ENCODE results near the gene RPGRIP1L.

The RPGRIP1L gene

DNA sequence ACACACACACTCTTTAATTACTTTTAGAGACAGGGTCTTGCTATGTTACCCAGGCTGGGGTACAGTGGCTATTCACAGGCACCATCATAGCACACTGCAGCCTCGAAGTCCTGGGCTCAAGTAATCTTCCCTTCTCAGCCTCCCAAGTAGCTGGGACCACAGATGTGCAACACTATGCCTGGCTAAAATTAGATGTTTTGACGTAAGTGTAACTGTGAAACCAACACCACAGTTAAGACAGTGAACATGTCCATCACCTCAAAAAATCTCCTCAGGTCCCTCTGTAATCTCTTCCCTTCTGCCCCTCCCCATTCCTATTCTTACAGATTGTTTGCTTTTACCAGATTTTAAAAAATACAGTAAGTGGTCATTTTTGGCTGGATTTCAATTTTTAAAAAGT, 66.7 kb downstream of the RPGRIP1L start:
- TF ChIP-seq, protein P1, sequence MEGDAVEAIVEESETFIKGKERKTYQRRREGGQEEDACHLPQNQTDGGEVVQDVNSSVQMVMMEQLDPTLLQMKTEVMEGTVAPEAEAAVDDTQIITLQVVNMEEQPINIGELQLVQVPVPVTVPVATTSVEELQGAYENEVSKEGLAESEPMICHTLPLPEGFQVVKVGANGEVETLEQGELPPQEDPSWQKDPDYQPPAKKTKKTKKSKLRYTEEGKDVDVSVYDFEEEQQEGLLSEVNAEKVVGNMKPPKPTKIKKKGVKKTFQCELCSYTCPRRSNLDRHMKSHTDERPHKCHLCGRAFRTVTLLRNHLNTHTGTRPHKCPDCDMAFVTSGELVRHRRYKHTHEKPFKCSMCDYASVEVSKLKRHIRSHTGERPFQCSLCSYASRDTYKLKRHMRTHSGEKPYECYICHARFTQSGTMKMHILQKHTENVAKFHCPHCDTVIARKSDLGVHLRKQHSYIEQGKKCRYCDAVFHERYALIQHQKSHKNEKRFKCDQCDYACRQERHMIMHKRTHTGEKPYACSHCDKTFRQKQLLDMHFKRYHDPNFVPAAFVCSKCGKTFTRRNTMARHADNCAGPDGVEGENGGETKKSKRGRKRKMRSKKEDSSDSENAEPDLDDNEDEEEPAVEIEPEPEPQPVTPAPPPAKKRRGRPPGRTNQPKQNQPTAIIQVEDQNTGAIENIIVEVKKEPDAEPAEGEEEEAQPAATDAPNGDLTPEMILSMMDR (IDR thresholded peaks at IDR 0.05), result no peak
- H3K4me3 ChIP-seq, result no peak overlapping the region
- DNase-seq (ENCODE audit: low spot score), result no peak
- no peak overlapping the region for H3K27ac ChIP-seq

DNA sequence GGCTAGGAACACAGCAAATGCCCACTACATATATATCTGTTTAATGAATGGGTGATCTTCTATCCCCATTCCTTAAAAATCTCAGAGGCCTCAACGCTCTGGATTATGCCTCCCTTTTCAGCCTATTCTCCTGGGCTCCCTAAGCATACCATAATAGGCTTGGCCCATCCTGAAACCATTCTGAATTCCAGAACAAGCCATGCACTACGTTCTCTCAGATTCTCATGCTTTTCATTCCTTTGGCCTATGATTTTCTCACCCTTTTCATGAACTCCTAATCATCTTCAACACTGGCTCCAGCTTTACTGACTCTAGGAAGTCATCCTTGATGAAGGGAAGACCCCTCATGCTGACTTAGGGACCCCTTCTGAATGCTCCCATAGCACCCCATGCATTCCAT, 71.1 kb downstream of the RPGRIP1L start:
- no peak overlapping the region for H3K4me3 ChIP-seq
- DNase-seq (ENCODE audit: low spot score), result no peak
- H3K27ac ChIP-seq, result no peak overlapping the region
- TF ChIP-seq, protein P1 (IDR thresholded peaks at IDR 0.05), result no peak

DNA sequence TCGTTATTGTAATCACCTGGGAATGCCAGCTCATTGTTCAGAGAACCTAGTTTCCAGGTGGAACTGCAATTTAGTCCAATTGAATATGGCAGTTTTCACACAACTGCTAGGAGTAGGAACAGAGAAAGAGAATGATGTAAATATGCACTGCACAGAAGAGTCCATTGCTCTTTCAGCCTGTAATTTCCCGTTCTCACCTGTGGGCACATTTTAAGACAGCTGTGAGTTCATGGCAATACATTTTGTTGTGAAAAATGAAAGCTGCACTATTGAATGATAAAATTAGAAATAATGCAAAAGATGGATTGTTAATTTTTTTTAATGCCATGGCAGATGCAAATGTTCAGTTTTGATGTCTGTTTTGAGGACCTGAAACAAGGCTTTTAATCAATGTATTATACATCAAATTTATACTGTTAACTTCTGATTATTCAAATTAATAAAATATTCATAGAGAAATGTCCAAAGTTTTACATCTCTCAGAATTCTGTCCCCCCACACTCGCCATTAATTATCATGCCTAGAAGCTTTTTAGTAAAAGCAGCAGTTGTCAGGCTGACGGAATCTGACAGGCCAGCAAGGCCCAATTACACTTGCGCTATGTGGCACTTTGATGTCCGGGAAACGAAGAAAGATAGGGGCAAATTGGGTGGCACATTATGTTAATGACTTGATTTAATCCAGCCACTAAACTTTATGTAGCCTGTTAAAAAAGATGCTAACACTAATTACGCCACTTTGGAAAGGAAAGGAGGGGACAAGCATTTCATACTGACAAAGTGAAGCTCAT, 72.2 kb downstream of the RPGRIP1L start:
- Histone ChIP-seq H3K4me3 (no peak overlapping the region), H3K27ac (no peak overlapping the region)
- TF ChIP-seq, protein P1 (IDR thresholded peaks at IDR 0.05), result no peak
- no peak for DNase-seq (ENCODE audit: low spot score)

DNA sequence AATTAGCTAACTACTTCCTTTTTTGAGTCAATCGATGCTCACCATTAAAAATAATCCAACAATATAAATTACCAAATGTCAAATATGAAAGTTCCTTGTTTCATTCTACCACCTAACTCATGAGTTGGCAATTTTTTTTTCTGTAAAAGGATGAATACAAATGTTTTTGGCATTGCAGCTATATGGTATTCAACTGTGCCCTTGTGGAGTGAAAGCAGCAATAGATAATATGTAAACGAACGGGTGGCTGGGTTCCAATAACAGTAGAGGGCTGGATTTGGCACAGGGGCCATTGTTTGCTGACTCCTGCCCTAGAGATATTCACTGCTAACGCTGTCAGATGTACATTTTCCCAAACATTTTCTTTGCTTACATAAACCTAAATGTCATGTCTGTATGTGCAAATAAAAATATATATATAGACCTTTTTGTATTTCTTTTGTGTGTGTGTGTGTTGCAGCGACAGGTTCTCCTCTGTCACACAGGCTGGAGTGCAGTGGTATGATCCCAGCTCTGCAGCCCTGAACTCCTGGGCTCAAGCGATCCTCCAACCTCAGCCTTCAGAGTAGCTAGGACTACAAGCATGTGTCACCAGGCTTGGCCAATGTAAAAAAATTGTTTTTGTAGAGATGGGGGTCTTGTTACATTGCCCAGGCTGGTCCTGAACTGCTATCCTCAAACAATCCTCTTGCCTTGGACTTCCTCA, 73.9 kb downstream of the RPGRIP1L start:
- Histone ChIP-seq H3K27ac (no peak overlapping the region), H3K4me3 (no peak overlapping the region)
- TF ChIP-seq, protein P1 (IDR thresholded peaks at IDR 0.05), result no peak
- DNase-seq (ENCODE audit: low spot score), result no peak

DNA sequence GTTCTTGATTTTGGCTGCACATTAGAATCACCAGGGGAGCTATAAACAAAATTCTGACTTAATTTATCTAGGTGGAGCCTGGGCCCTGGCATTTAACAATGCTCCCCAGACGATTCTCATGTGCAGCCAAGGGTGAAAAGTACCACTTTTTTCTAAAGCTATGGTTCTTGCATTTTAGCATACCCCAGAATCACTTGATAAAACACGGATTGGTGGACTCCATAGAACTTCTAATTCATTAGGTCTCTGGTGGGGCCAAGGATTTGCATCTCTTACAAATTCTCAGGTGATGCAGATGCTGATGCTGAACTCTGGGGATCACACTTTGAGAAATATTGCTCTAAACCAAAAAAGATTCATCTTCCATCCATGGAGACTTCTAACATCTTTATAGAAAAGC, 74.5 kb downstream of the RPGRIP1L start:
- no peak for DNase-seq (ENCODE audit: low spot score)
- H3K4me3 ChIP-seq, result no peak overlapping the region
- TF ChIP-seq, protein P1 (IDR thresholded peaks at IDR 0.05), result no peak
- no peak overlapping the region for H3K27ac ChIP-seq

DNA sequence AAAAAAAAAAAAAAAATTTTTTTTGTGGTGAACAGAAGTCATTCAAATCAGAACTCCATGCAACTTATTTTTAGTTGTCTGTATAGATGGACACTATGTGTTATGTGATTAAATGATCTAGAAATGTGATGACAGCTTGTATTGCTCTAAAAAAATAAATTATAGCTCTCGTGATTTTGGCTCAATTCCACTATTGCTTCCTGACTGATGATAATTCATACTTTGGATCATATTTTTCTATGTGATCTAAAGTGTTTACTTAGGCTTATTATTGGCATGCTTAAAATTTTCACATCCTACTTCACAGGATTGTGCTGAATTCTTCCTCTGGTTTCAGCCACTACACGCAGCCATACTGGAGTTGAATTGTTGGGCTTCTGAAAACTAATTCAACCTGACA, 76.8 kb downstream of the RPGRIP1L start:
- no peak for DNase-seq (ENCODE audit: low spot score)
- no peak overlapping the region for H3K27ac ChIP-seq
- H3K4me3 ChIP-seq, result no peak overlapping the region
- TF ChIP-seq, protein P1 (IDR thresholded peaks at IDR 0.05), result no peak

DNA sequence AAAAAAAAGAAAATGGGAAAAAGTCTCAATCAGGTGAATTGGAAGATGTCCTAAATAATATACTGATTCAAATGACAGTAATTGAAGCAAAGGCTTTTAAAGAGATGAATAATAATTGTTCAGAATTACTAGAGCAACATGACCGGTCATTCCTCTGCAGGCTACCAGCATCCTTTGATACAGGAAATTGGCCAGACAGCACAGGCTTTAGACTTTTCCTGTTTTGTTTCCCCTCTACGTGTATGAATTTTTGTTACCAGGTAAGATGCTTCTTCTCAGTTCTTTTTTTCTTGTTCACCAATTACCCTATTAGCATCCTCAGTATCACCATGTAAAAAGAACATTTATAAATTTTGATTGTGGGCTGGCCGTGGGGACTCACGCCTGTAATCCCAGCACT, 77.5 kb downstream of the RPGRIP1L start:
- no peak for DNase-seq (ENCODE audit: low spot score)
- TF ChIP-seq, protein P1 (IDR thresholded peaks at IDR 0.05), result no peak

More for the DNA sequence above, 77.5 kb downstream of the RPGRIP1L start:
- H3K27ac ChIP-seq, result no peak overlapping the region
- H3K4me3 ChIP-seq, result no peak overlapping the region
